GM19452 (cell line): ENCODE measurements around the gene KSR2.

Source experiments
- ATAC-seq: cut with Tn5 transposase; IDR thresholded peaks from one replicate; pipeline ENCODE4 v1.9.1; 2021; ENCODE audit not compliant: unreplicated experiment

Gene KSR2

DNA sequence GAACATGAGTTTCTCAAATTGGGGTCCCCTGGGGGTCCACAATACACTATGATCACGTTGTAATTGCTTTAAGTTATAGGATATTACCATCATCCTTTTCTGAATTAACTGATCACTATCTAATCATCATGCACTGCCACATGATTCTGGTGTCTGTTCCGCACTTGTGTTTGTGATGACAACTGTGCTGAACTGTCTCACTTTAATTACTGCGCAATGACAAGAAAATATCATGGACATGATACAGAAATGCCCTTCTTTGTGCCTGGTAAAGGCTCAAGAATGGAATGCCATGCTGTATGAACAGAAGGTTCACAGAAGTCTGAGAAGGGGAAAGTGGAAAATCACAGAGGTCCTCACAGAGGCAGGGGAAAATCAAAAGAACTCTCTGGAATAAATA, 541.6 kb downstream of the KSR2 start:
- no peak for ATAC-seq

DNA sequence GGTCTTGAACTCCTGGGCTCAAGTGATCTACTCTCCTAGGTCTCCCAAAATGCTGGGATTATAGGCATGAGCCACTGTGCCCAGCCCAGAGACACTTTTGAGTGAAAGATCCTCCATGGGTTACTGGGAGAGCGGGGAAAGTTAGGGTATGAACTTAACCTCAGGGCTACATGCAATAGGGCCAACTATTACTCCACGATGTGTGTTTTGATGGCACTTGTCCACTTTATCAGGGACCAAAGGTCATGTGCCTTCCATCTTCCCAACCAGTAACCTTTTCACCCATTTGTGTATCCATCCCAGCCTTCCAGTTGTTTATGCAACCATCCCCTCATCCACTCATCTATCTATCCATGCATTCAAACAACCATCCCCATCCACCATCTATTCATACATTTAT, 546.8 kb downstream of the KSR2 start:
- ATAC-seq = no peak

DNA sequence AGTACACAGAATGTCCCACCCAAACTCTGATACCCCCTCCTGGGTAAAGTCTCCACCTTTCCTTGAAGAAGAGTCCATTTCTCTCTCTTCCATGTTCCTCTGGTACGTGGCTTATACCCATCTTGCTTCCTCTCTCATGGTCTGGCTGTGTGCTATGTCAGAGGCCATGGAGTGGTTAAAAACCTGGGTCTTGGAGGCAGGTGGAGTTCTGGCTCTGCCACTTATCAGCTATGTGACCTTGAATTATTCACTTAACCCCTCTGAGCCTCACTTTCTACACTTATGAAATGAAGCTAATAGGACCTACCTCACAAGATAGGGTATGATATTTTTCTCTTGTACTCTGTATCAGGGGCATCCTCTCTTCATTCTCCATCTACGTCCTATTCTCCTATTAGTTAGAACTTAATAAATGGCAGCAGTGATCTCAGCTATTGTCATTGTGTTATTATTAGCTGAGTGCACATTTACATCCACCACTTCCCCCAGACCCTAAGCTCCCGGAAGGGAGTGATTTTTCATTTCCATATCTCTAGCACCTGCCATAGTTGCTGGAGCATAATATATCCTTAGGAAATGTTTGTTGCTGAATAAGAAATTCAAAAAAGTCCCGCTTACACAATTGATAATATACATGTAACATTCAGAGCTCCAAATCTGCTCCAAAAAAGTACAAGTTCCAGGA, 547.6 kb downstream of the KSR2 start:
- no peak for ATAC-seq

DNA sequence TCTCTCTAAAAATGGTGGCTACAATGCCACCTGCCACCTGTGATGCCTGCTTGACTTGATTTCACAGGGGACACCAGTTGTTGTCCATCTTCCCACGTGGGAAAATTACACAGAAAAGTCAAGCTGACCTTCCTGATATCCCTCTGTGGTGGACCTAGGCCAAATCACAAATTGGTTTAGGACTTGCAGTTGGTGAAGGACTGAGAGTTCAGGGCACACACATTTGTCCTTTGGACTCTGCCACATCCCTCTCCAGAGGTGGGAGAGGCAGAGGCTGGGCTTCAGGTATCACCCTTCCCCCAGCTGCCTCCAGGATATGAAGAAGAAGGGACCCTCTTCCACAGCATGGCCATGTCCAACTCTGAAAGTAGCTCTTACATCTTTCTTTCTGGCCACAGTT, 551.8 kb downstream of the KSR2 start:
- no peak for ATAC-seq

DNA sequence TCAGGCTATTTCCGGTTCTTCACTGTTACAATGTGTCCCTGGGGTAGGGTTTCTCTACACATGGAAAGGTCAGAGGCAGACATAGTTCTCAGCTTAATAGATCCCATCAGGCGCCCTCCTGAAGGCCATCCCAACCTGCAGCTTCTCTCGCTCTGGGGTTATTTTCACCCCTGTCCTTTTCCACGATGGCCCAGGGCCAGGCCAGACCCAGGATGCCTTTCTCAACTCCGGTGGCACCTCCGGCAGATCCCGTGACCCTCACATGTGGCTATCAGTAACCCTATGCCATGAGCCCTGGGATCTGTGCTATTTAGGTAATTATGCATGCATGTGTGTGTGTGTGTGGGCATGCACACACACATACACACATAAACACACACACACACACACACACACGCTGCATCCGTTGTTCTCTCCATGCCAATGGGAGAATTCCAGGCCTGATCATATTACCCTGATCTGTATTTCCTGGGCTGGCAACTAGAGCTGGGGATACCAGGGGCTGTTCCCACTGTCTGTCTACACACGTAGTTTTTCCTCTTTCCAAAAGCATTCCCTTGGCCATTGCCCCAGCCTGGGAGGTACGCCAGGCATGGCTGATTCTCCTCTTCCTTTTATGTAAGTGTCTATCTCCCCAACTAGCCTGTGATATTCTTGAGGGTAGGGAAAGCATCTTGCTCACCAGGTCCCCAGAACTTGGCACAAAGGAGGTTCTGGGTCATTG, 556.2 kb downstream of the KSR2 start:
- ATAC-seq = no peak

DNA sequence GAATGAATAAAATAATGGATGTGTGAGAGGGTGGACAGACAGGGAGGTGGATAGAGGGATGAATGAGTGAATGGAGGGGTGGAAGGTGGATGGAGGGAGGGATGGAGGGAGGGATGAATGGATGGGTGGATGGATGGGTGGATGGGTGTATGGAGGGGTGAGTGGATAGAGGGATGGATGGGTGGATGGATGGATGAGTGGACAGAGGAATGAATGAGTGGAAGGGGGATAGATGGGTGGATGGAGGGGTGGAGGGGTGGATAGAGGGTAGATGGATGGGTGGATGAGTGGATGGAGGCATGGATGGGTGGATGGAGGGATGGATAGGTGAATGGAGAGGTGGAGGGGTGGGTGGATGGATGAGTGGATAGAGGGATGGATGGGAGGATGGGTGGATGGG, 559.5 kb downstream of the KSR2 start:
- no peak for ATAC-seq

DNA sequence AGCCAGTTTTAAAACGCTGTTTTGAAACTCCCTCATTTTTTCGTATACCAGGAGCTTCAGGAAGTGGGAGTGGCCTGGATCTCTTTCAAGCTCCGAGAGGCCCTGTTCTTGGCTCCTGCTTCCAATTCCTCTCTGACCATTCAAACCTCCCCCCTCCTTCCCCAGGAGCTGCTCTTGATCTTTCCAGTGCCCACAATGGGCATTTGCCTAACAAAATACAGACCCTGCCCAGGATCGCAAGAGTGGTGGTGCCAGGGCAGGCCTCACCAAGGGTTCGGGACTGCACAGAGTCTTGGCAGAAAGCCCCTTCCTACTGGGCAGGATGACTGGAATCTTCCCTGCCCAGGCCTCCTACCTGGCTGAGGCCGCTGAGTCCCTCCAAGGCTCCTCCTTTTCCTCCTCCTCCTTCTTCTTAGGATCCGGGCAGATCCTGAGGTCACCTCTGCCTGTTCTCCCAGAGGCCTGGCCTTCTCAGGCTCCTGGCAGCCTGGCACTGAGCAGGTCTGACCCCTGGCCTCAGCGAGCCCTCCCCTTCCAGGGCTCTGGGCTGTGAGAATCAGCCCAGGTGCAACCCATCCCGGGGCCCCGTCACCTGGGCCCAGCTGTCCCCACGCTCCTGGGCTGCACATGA, 560.5 kb downstream of the KSR2 start:
- no peak for ATAC-seq

DNA sequence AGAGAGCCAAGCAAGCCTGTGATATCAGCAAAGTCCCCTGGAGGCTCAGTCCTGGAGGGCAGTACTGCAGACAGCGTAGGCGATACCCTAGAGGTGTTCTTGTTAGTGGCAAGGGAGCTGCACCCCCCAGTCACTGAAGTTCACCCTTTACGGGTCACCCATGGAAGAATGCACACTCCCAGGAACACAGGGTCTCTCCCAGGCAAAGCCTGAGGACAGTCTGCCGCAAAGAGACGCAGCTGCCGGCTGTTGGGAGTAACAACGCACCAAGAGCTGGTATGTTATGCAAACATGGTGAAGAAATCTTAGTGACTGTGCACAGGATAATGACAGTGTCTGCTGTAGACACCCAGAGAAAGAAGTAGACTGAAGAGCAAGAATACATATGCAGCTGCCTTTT, 563.9 kb downstream of the KSR2 start:
- ATAC-seq = no peak

DNA sequence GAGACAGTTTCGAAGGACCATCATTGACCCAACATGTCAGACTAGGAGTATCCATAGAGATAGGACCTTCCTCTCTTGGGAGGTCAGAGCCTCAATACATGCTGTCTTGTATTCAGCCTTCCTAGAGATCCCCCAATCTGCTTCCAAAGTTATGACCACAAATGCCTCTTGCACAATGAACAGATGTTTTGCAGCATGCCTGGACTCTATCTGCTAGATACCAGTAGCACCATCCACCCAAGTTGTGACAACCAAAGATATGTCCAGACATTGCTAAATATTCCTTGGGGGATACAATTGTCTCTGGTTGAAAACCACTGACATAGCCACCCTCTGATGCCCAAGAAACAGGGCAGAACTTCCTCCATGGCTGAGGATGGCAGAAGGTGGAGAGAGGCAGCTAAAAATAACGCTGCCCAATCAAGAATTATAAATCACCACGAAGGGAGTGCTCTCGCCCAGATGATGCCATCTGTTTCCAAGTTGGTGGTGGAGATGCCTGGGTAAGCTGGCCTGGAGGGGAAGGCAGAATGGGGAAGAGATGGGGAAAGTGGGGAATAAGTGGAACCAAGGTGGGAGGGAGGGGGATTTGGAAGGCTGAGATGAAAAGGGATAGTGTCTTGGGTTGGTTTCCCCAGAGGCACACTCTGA, 564.5 kb downstream of the KSR2 start:
- ATAC-seq = no peak

- ATAC-seq = no peak
These were observed 565.1 kb downstream of the KSR2 start for GRCh38 chr12:117403586-117404139.
